Measurements from ENCODE around the gene RNF151.
"Not testable (repeated sequence)": the region's sequence is repeated elsewhere in the genome, so short reads cannot be mapped to it uniquely, and the experiment has no call there.

The RNF151 gene

GRCh38 chr16:1939833-1940232, 26.8 kb upstream of the RNF151 start:
- DNase-seq, result not testable (repeated sequence)

GRCh38 chr16:1940273-1941161, 26.1 kb upstream of the RNF151 start:
- no peak for DNase-seq

GRCh38 chr16:1941162-1942046, 25.3 kb upstream of the RNF151 start:
- peak; percentile 34 for DNase-seq

GRCh38 chr16:1942047-1942809, 24.4 kb upstream of the RNF151 start:
- DNase-seq, result no peak

GRCh38 chr16:1942810-1943726, 23.6 kb upstream of the RNF151 start, which contains the start of gene MSRB1:
TSS of gene MSRB1 (minus strand) at chr16:1943199. CDS start at chr16:1943156, 43 bp downstream.
- DNase-seq, result peak; percentile 98

GRCh38 chr16:1944612-1945199, 21.9 kb upstream of the RNF151 start:
- DNase-seq, result no peak

- DNase-seq, result no peak
Observed at GRCh38 chr16:1945559-1946391, 20.9 kb upstream of the RNF151 start.

- no peak for DNase-seq
Observed at GRCh38 chr16:1946495-1947368, 19.9 kb upstream of the RNF151 start.

GRCh38 chr16:1947369-1947670, 19.3 kb upstream of the RNF151 start:
- DNase-seq, result no peak

- no peak for DNase-seq
Observed at GRCh38 chr16:1949507-1949906, 17.1 kb upstream of the RNF151 start.

GRCh38 chr16:1950047-1950446, 16.6 kb upstream of the RNF151 start:
- DNase-seq, result no peak

- no peak for DNase-seq
Observed at GRCh38 chr16:1950559-1950958, 16.1 kb upstream of the RNF151 start.

GRCh38 chr16:1953734-1954133, 12.9 kb upstream of the RNF151 start:
- DNase-seq, result no peak

GRCh38 chr16:1957434-1958142, 9.1 kb upstream of the RNF151 start:
- DNase-seq, result not testable (repeated sequence)

- DNase-seq, result not testable (repeated sequence)
Observed at GRCh38 chr16:1958143-1958491, 8.5 kb upstream of the RNF151 start.

- DNase-seq, result no peak
Observed at GRCh38 chr16:1958715-1959268, 7.9 kb upstream of the RNF151 start.

GRCh38 chr16:1959269-1960039, 7.2 kb upstream of the RNF151 start, which contains the start of gene NDUFB10:
TSS of gene NDUFB10 (plus strand) at chr16:1959538. CDS start at chr16:1959625, 87 bp downstream.
- peak; percentile 86 for DNase-seq

Data from fibroblast of skin of abdomen (primary cell).